Astrocyte (in vitro differentiated cells and primary cell): Measurements from ENCODE around the gene ARAP2.

ENCODE experiments used
- CTCF ChIP-seq: IDR thresholded peaks from 2 replicates; pipeline ENCODE4 v1.5.1; 2011; ENCODE audit warnings: low read depth, mild to moderate bottlenecking, inconsistent platforms, low read length, moderate library complexity; ENCODE audit not compliant: insufficient read depth
- EZH2 ChIP-seq: IDR thresholded peaks from 2 replicates; pipeline ENCODE4 v1.6.1; 2012; ENCODE audit warnings: mild to moderate bottlenecking, low read length, inconsistent platforms; ENCODE audit not compliant: insufficient read depth

- TF ChIP-seq CTCF: no peak
- TF ChIP-seq EZH2: no peak
Measured at GRCh38 chr4:36065274-36065871, 178.9 kb downstream of the ARAP2 start.
